Fibroblast of the conjunctiva (primary cell): ENCODE data around the gene OLFML2B.
"Not testable (repeated sequence)": the region's sequence is repeated elsewhere in the genome, so short reads cannot be mapped to it uniquely, and the experiment has no call there.

ENCODE experiments used
- DNase-seq: peaks from one replicate; pipeline ENCODE4 v3.0.0-alpha.2; 2010; ENCODE audit warnings: low read depth

The OLFML2B gene

GRCh38 chr1:162035241-162035640 is 11.6 kb upstream of the OLFML2B start:
- DNase-seq = no peak

- DNase-seq = no peak
These were observed 9.8 kb upstream of the OLFML2B start for GRCh38 chr1:162033428-162033827.

GRCh38 chr1:162030759-162031280 is 7.2 kb upstream of the OLFML2B start:
- no peak for DNase-seq

GRCh38 chr1:162029157-162029556 is 5.5 kb upstream of the OLFML2B start:
- DNase-seq = no peak

- DNase-seq = no peak
These were observed 5.1 kb upstream of the OLFML2B start for GRCh38 chr1:162028726-162029125.

- peak; percentile 35 for DNase-seq
These were observed 3.2 kb upstream of the OLFML2B start for GRCh38 chr1:162026881-162027280.

- no peak for DNase-seq
These were observed 1.9 kb upstream of the OLFML2B start for GRCh38 chr1:162025541-162025940.

GRCh38 chr1:162023181-162023546 is 505 bp downstream of the OLFML2B start:
- DNase-seq = no peak

- DNase-seq = no peak
These were observed 1.0 kb downstream of the OLFML2B start for GRCh38 chr1:162022626-162023025.

- no peak for DNase-seq
These were observed 2.5 kb downstream of the OLFML2B start for GRCh38 chr1:162021124-162021523.

- DNase-seq = no peak
These were observed 3.5 kb downstream of the OLFML2B start for GRCh38 chr1:162020150-162020549.

GRCh38 chr1:162019446-162019845 is 4.2 kb downstream of the OLFML2B start:
- no peak for DNase-seq

GRCh38 chr1:162019006-162019405 is 4.7 kb downstream of the OLFML2B start:
- peak; percentile 76 for DNase-seq

- no peak for DNase-seq
These were observed 5.3 kb downstream of the OLFML2B start for GRCh38 chr1:162018418-162018817.

GRCh38 chr1:162017791-162018190 is 5.9 kb downstream of the OLFML2B start:
- DNase-seq = not testable (repeated sequence)

GRCh38 chr1:162016631-162017030 is 7.0 kb downstream of the OLFML2B start:
- no peak for DNase-seq

GRCh38 chr1:162015196-162015595 is 8.5 kb downstream of the OLFML2B start:
- DNase-seq = no peak

GRCh38 chr1:162014202-162014601 is 9.5 kb downstream of the OLFML2B start:
- no peak for DNase-seq

GRCh38 chr1:162013289-162013688 is 10.4 kb downstream of the OLFML2B start:
- no peak for DNase-seq

- no peak for DNase-seq
These were observed 12.2 kb downstream of the OLFML2B start for GRCh38 chr1:162011337-162012012.

GRCh38 chr1:162010175-162010506 is 13.5 kb downstream of the OLFML2B start:
- DNase-seq = no peak

- no peak for DNase-seq
These were observed 14.0 kb downstream of the OLFML2B start for GRCh38 chr1:162009501-162010174.

- DNase-seq = no peak
These were observed 14.9 kb downstream of the OLFML2B start for GRCh38 chr1:162008799-162009198.

GRCh38 chr1:162007466-162007865 is 16.2 kb downstream of the OLFML2B start:
- no peak for DNase-seq
